Activated T-cell treated with anti-CD3 and anti-CD28 coated beads for 24 hours (primary cell): ENCODE measurements around the gene PEX7.
"Not testable (repeated sequence)": the region's sequence is repeated elsewhere in the genome, so short reads cannot be mapped to it uniquely, and the experiment has no call there.

Experiments used
- DNase-seq: peaks from one replicate; pipeline ENCODE4 v3.0.0-alpha.2; 2020; ENCODE audit warnings: low read depth

Gene PEX7

GRCh38 chr6:136822376-136823127 lies at the start of gene PEX7:
PEX7 (plus strand) TSS chr6:136822592; CDS start chr6:136822666, 74 bp downstream.
- DNase-seq, result peak; percentile 81

- DNase-seq, result no peak
These were observed 49.5 kb upstream of the PEX7 start for GRCh38 chr6:136772685-136773472.

GRCh38 chr6:136773473-136773796 lies 49.0 kb upstream of the PEX7 start:
- DNase-seq, result no peak

GRCh38 chr6:136774228-136775041 lies 48.0 kb upstream of the PEX7 start:
- DNase-seq, result no peak

GRCh38 chr6:136775081-136775480 lies 47.3 kb upstream of the PEX7 start:
- no peak for DNase-seq

GRCh38 chr6:136775548-136775947 lies 46.8 kb upstream of the PEX7 start:
- no peak for DNase-seq

GRCh38 chr6:136777651-136778050 lies 44.7 kb upstream of the PEX7 start:
- DNase-seq, result no peak

- DNase-seq, result no peak
These were observed 42.7 kb upstream of the PEX7 start for GRCh38 chr6:136779682-136780081.

- DNase-seq, result no peak
These were observed 41.4 kb upstream of the PEX7 start for GRCh38 chr6:136780972-136781371.

GRCh38 chr6:136782021-136782770 lies 40.2 kb upstream of the PEX7 start:
- DNase-seq, result no peak

GRCh38 chr6:136783021-136783420 lies 39.4 kb upstream of the PEX7 start:
- no peak for DNase-seq

- DNase-seq, result no peak
These were observed 38.7 kb upstream of the PEX7 start for GRCh38 chr6:136783495-136784270.

GRCh38 chr6:136784271-136784664 lies 38.1 kb upstream of the PEX7 start:
- no peak for DNase-seq

GRCh38 chr6:136784910-136785746 lies 37.3 kb upstream of the PEX7 start:
- DNase-seq, result no peak

GRCh38 chr6:136786658-136787057 lies 35.7 kb upstream of the PEX7 start:
- no peak for DNase-seq

- no peak for DNase-seq
These were observed 34.7 kb upstream of the PEX7 start for GRCh38 chr6:136787726-136788068.

GRCh38 chr6:136788069-136788902 lies 34.1 kb upstream of the PEX7 start:
- DNase-seq, result no peak

GRCh38 chr6:136789440-136789839 lies 33.0 kb upstream of the PEX7 start:
- DNase-seq, result not testable (repeated sequence)
